ENCODE data around the gene SPAG6. TPM values are rescaled to one million over a fixed set of nuclear protein-coding genes. Genes with fewer than 3 reads are reported as not detected.

SPAG6 gene
- total RNA-seq, 4 donors from 2014 or later, result 0.29 to 3.9 (median 0.49) TPM; not detected in 1

DNA sequence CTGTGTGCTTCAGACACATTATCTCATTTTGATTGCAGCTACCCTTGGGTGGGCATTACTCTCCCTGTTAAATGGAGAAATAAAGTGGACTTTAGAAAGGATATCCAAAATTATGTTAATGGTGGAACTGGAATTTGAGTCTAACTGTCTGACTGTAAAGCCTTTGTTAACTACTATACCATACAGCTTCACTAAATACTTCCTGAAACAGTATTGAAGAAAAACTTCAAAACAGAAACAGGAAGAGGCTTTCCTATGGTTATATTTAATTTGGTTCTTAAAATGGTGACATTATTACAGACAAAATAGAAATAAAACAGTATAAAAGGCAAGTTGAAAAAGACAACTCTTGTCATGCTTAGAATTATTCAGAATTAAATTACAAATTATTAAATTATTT, 25.0 kb downstream of the SPAG6 start:
- DNase-seq, result no peak
- Histone ChIP-seq H3K27me3 (peaks cover 0 to 3% of the 10 kb centered on the region in 2 donors), H3K27ac (no peak overlapping the region), H3K9me3 (no peaks in the 10 kb centered on the region), H3K4me3 (no peak overlapping the region), H3K36me3 (no peaks in the 10 kb centered on the region), H3K4me1 (no peaks in the 10 kb centered on the region)
- intact Hi-C loops (cut with DNase I; ENCODE audit: low total_unique reads), result no loop called here
- TF ChIP-seq, protein P1, sequence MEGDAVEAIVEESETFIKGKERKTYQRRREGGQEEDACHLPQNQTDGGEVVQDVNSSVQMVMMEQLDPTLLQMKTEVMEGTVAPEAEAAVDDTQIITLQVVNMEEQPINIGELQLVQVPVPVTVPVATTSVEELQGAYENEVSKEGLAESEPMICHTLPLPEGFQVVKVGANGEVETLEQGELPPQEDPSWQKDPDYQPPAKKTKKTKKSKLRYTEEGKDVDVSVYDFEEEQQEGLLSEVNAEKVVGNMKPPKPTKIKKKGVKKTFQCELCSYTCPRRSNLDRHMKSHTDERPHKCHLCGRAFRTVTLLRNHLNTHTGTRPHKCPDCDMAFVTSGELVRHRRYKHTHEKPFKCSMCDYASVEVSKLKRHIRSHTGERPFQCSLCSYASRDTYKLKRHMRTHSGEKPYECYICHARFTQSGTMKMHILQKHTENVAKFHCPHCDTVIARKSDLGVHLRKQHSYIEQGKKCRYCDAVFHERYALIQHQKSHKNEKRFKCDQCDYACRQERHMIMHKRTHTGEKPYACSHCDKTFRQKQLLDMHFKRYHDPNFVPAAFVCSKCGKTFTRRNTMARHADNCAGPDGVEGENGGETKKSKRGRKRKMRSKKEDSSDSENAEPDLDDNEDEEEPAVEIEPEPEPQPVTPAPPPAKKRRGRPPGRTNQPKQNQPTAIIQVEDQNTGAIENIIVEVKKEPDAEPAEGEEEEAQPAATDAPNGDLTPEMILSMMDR (IDR thresholded peaks at IDR 0.05), result no peak

DNA sequence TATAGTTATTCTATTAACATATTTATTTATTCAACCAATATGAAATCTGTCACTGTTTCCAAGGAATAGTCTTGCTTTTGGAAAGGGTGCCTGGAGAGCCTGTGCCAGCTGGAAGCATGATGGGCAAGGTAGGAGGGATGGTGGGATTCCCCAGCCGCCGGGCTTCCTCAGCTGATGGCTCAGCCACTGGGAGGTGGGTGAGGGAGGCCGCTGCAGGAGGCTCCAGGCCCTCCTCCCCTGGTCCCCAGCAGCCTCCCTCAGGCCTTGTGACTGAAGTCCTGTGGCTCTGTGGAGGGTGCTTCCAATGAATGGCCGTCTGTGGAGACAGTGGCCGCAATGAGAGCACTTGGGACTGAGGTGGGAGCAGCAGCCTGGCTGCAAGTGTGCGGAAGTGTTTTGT, 27.0 kb downstream of the SPAG6 start:
- intact Hi-C loops (cut with DNase I; ENCODE audit: low total_unique reads), result no loop called here
- TF ChIP-seq, protein P1 (IDR thresholded peaks at IDR 0.05), result no peak
- no peak for TF ChIP-seq POLR2A (IDR thresholded peaks at IDR 0.05)
- Histone ChIP-seq H3K36me3 (no peaks in the 10 kb centered on the region), H3K9me3 (no peaks in the 10 kb centered on the region), H3K27ac (no peak overlapping the region), H3K4me3 (no peak overlapping the region), H3K4me1 (no peaks in the 10 kb centered on the region), H3K27me3 (peaks cover 0 to 3% of the 10 kb centered on the region in 2 donors)
- no peak for DNase-seq

DNA sequence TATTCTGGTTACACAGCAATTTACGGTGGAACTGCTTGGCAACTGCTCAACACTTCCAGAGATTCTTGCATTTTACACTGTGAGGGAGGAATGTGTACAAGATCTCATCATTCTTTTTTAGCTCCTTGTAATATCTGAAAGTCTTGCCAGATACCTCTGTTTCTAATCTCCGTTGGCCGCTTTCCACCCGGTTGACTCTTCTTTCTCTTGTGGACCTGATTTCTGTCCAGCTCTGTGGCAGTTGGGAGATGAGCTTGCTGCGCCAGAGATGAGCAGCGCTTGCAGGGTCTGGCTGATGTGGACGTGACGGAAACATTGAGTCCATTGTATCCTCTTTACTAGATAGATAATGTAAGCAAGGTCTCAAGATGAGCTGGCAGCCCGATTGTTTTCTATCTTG, 27.6 kb downstream of the SPAG6 start:
- DNase-seq, result peak in 1 of 2 donors; percentile 14
- TF ChIP-seq POLR2A (IDR thresholded peaks at IDR 0.05), result no peak
- TF ChIP-seq, protein P1 (IDR thresholded peaks at IDR 0.05), result no peak
- Histone ChIP-seq H3K9me3 (no peaks in the 10 kb centered on the region), H3K4me3 (no peak overlapping the region), H3K27me3 (peaks cover 0 to 3% of the 10 kb centered on the region in 2 donors), H3K27ac (no peak overlapping the region), H3K4me1 (no peaks in the 10 kb centered on the region), H3K36me3 (no peaks in the 10 kb centered on the region)
- intact Hi-C loops (cut with DNase I; ENCODE audit: low total_unique reads), result no loop called here

DNA sequence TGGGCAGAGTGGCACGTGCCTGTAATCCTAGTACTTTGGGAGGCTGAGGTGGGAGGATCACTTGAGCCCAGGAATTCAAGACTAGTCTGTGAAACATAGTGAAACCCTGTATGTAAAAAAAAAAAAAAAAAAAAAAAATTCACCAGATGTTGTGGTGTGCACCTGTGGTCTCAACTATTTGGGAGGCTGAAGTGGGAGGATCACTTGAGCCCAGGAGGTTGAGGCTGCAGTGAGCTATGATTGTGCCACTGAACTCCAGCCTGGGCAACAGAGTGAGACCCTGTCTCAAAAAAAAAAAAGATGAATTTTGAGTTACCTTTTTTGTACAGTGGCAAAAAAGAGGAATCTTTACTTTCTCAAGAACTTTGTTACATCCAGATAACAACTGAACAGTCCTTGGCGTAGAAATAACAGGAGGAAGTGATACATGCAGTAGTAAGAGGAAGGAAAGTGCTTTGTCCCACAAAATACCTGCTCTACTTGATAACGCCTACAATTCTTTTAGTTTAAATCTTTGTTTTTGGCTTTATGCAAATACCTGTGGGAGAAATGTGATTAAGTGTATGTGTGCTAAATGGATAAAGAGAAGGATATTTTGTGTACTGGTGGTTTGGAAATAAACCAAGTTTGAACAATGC, 29.3 kb downstream of the SPAG6 start:
- intact Hi-C loops (cut with DNase I; ENCODE audit: low total_unique reads), result no loop called here
- Histone ChIP-seq H3K27ac (no peak overlapping the region), H3K4me1 (no peaks in the 10 kb centered on the region), H3K9me3 (no peaks in the 10 kb centered on the region), H3K4me3 (no peak overlapping the region), H3K36me3 (no peaks in the 10 kb centered on the region), H3K27me3 (no peaks in the 10 kb centered on the region)
- no peak for DNase-seq
- TF ChIP-seq, protein P1 (IDR thresholded peaks at IDR 0.05), result no peak
- no peak for TF ChIP-seq POLR2A (IDR thresholded peaks at IDR 0.05)

DNA sequence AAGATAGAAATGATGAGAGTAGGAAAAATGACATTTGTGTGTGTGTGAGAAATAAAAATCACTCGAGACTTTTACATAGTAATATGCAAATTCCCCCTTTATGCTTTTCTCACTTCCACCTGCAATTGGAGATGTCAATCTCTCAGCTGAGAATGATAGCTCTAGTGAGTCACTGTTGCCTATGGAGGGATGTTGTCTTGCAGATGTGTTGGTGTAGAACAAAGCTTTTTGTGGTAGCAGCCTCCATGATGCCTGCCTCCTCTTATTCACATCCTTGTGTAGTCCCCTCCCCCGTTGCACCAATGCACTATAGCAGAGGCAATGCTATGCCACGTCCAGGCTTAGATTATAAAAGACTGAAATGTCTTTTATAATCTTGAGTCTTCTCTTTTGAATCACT, 33.8 kb downstream of the SPAG6 start:
- DNase-seq, result no peak
- Histone ChIP-seq H3K4me1 (no peaks in the 10 kb centered on the region), H3K36me3 (no peaks in the 10 kb centered on the region), H3K27ac (no peak overlapping the region), H3K9me3 (no peaks in the 10 kb centered on the region), H3K27me3 (no peaks in the 10 kb centered on the region), H3K4me3 (no peak overlapping the region)
- TF ChIP-seq, protein P1 (IDR thresholded peaks at IDR 0.05), result no peak
- no peak for TF ChIP-seq POLR2A (IDR thresholded peaks at IDR 0.05)
- intact Hi-C loops (cut with DNase I; ENCODE audit: low total_unique reads), result no loop called here

All from uterus (tissue), 4 donors.